GM18526 (cell line): ENCODE data around the gene RCL1.

Experiments used
- POLR2A ChIP-seq: IDR thresholded peaks from 3 replicates; pipeline ENCODE4 v1.6.1; 2011; ENCODE audit not compliant: insufficient read length; ENCODE audit errors: extremely low read depth

RCL1 gene

DNA sequence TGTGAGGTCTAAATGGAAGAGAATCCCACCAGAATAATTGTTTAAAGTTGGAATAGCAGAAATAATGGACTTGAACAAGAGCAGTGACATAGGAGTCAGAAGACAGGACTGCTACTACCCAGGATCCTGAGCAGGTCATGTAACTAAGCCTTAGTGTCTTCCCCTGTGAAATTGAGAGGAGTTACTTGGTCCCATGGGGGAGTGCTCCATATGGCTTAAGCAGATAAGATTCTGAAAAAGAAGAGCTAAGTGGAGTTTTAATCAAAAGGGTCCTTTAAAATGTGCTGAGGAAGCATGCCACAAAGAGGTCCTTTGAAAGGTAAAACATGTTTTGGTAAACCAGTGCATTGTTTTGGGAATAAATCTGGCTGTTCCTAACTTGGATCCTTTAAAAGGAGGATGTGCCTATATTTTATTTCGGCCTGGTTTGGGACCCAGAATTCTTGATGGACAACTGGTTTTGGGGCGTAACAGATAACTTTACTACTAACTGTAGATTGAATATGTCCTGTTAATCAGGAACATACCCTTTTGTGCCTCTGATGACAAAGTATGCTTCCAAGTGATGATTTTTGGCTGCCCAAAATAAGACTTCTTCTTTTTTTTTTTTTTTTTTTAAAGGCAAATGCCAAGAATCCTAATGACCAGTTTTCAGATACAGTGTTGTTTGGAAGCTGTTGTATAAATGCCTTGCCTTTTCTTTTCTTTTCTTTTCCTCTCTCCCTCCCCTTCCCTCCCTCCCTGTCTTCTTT lies 5.7 kb downstream of the RCL1 start:
- TF ChIP-seq POLR2A, result no peak

DNA sequence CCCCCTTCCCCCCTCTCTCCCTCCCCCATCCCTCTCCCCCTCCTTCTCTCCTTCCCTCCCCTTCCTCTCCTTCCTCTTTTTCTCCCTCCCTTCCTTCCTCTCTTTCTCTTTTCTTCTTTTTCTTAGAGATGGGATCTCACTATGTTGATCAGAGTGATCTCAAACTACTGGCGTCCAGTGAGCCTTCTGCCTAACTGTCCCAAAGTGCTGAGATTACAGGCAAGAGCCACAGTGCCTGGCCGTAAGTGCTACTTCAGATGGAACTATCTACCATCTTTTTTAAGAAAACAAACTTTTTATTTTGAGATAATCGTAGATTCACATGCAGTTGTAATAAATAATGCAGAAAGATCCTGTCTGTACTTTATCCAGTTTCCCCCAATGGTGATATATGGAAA lies 6.3 kb downstream of the RCL1 start:
- no peak for TF ChIP-seq POLR2A

DNA sequence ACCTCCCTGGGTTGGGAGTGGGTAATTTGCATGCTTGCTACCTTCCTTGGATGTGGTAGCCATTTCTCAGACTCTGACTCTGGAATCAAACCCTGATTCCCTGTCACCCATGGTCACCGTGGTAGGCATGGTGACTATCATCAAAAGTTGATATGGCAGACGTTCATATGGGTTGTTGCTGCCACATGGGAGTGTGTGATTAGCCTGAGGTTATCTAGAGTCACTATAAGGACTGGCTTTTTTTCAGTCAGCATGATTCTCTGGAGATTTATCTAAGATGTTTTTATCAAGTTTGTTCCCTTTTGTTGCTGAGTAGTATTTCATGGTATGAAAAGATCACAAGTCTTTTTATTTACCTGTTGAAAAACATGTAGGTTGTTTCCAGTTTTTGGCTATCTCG lies 7.0 kb downstream of the RCL1 start:
- TF ChIP-seq POLR2A, result no peak

DNA sequence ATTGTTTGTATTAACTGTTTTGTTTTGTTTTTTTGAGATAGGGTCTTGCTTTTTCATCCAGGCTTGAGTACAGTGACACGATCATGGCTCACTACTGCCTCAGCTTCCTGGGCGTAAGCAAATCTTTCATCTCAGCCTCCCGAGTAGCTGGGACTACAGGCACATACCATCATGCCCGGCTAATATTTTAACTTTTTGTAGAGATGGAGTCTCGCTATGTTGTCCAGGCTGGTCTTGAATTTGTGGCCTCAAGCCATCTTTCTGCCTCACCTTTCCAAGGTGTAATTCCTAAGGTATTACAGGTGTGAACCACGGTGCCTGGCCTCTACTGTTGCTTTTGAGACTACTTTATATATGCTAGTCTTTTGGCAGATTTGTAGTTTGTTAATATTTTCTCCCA lies 8.4 kb downstream of the RCL1 start:
- TF ChIP-seq POLR2A, result no peak

DNA sequence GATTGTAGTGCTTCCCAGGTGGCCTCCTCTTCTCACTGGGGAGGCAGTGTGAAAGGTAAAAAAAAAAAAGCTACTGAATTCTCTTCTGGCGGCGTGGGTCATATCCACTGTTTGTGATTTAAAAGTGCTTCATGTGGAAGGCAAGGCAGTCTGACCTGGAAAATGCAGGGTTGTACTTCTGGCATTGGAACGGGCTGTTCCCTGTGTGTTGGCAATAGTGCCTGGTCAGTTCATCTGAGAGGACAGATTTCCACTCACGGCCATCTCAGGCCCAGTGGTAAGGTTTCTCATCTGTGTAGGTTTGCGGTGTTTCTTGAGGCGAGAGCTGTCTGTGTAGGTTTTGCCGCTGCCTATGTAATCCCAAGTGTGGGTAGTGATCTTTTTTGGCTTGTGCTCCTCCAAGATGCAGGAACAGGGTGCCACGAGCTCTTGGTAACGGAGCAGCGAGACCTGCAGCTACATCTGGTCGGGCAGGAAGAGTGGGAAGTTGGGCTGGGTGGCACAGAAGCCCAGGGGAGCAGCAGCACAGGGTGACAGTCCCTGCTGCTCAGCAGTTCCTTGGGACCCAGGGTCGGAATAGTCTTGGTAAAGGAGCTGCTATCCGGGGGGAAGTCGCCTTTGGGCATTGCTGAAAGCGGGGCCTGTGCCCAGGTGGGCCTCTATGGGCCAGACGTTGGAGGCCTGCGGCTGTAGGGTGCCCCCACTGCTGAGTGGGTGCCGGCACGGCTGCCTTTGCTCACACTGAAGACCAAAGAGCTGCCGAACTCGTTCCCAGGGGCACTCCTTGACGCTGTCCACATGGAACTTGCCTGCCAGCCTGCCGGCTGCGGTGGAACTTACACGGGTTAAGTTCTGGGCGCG lies 11.2 kb downstream of the RCL1 start:
- TF ChIP-seq POLR2A, result no peak

DNA sequence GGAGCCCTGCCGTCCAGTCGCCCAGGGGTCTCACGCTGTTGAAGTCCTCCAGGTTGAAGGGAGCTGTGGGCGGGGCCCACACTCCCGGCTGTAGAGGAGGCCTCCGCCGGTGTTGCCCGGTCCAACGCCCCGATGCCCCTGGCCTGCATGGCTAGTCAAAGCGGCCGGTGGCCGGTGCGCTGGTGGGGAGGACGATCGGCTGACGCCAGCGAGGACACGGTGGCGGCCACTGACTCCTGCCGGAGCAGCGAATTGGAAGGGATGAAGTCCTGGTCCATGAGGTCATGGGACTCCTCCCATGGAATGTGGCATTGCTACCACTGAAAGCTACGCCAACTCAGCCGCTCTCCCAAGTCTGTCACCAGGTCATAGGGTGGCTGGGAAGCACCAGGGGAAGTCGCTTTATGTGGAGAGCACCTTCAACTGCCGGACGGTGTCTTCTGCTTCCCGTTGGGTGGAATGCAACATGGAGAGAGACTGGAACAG lies 11.8 kb downstream of the RCL1 start:
- no peak for TF ChIP-seq POLR2A

DNA sequence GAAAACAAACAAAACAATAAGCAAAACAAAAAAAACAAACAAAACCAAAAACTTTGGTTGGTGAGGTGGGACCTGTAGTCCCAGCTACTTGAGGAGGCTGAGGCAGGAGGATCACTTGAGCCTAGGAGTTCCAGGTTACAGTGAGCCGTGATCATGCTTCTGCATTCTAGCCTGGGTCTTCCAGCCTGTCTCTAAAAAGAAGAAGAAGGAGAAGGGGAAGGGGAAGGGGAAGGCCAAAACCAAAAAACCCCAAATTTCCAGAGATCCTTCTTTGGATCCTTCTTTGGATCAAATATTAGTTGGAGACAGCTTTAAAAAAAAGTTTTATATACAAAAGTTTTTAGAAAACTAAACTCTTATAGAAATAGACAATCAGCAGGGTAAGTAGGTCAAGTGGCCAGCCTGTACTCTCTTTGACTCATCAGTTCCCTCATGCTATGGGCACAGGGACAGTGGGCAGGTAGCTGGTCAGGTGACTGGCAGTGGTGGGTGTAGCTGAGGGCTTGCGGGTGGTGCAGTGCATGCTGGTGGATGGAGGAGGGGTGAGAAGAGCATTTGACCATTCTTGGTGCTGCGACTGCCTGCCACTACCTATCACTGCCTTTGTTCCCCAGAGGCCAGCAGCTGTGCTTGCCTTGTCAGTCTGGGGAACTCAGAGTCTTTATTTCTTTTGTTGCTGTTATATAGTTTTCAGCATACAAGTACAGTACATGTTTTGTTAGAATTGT lies 12.6 kb downstream of the RCL1 start:
- no peak for TF ChIP-seq POLR2A

DNA sequence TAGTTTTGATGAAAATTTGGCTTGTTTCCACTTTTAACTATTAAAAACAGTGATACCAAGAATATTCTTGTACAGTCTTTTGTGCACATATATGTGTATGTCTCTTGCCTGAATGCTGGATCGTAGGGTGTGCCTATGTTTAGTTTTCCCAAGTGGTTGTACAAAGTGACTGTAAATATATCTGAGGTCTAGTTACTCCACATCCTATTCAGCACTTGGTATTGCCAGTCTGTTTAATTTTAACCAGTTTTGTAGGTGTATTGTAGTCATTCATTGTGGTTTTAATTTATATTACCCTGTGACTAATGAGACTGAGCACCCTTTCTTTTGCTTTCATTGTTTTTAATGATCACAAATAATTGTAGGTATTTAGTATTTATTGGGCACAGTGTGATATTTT lies 17.8 kb downstream of the RCL1 start:
- no peak for TF ChIP-seq POLR2A

DNA sequence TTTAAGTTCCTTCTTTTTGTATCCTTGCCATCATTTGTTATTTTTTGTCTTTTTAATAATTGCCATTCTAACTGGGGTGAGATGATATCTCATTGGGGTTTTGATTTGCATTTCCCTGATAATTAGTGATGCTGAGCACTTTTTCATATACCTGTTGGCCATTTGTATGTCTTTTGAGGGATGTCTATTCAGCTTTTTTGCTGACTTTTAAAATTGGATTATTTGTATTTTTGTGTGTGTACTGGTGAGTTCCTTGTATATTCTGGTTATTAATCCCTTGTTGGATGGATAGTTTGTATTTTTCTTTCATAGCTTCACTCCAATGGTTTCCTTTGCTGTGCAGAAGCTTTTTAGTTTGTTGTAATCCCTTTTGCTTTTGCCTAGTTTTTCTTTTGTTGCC lies 19.1 kb downstream of the RCL1 start:
- no peak for TF ChIP-seq POLR2A

DNA sequence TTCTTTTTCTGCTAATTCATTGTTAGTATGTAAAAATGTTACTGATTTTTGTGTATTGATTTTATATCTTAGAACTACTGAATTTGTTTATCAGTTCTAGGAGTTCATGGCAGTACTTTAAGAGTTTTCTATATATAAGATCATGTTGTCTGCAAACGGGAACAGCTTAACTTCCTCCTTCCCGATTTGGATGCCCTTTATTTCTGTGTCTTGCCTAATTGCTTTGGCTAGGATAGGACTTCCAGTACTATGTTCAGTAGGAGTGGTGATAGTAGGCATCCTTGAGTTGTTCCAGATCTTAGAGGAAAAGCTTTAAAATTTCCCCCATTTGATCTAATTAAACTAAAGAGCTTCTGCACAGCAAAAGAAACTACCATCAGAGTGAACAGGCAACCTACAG lies 20.1 kb downstream of the RCL1 start:
- TF ChIP-seq POLR2A, result no peak

DNA sequence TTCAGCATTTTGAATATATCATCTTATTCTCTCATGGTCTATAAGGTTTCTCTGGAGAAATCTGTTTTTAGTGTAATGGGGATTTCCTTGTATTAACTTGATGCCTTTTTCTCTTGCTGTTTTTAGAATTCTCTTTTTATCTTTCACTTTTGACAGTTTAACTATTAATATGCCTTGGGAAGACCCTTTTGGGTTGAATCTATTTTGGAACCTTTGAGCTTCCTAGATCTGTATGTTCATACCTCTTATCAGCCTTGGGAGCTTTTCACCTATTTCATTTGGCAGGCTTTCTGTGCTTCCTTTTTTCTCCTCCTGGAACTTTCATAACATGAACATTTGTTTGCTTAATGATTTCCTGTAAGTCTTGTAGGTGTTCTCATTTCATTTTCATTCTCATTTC lies 22.2 kb downstream of the RCL1 start:
- no peak for TF ChIP-seq POLR2A

DNA sequence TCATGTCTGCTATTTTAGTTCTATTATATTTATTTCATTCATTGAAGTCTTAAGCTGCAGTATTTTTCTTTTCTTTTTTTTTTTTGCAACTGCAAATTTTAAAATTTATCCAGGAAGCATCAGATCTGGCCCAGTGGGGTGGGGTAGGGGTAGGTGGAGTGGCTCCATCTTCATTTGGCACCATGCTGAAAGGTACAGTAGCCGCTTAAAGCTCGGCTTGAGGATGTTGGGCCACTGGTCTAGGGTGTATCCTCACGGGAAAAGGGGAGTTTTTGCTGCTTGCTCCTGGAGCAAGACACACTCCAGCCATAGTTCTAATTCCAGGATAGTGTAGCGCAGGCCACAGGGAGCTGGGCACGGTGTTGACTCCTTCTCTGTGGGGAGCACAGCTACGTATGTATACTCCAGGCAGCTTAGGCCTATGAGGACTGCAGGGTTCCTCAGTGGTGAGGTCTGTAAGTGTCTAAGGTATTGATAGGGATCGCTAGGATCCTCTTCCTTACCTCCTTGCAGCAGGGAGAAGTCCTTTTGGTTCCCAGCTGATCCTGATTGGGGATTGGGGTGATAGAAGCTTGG lies 22.7 kb downstream of the RCL1 start:
- no peak for TF ChIP-seq POLR2A

DNA sequence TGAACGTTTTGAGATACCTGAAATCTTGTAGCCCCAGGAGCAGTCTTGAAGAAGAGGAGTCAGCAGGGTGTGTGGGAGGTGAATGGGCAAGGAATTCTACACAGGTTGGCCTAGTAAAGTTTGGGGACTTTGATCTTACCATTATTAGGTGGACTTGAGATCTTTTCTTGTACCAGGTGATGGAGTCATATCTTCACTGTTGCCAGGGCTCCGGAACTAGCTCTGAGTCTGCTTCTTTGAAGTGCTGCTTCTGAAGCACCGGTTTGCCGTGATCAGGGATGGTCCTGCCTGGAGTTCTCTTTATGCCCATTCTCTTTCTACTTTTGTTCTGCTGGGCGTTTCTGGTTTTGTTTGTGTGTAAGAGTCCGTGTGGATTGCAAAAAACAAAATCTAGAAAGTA lies 27.4 kb downstream of the RCL1 start:
- TF ChIP-seq POLR2A, result no peak

DNA sequence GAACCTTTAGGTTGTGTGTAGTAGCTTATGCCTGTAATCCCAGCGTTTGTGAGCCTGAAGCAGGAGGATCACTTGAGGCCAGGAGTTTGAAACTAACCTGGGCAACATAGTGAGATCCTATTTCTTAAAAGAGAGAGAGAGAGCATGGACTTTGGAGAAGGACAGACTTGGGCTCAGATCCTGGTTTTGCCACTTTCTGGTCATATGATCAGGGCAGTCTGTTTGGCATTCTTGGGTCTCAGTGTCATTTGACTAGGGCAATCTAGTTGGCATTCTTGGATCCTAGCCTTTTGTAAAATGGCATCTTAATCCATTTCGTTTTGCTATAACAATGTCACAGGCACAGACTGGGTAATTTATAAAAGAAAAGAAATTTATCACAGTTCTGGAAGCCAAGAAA lies 28.4 kb downstream of the RCL1 start:
- TF ChIP-seq POLR2A, result no peak

DNA sequence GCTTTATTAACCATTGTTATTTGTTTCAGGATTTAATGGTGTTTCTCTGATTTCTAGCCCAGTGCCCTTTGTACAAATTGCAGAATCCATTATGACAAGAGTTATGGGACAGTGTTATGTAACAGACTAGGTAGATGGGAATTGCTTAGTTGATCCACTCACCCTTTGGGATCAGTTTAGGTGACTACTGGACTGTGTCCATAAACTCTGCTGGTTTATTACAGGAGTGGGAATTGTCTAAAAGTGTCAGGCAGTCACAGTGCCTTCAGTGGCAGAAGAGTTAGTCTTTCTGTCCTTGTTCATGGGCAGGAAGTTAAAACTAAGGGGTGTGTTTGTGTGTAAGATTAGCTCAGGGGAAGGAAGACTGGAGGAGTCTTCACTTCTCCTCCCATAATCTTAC lies 29.3 kb downstream of the RCL1 start:
- no peak for TF ChIP-seq POLR2A
